ENCODE measurements around the gene RDH16. TPM values are rescaled to one million over a fixed set of nuclear protein-coding genes. Genes with fewer than 3 reads are reported as not detected.
"Not testable (repeated sequence)": the region's sequence is repeated elsewhere in the genome, so short reads cannot be mapped to it uniquely, and the experiment has no call there.

The RDH16 gene
- total RNA-seq, 2 donors from 2014 or later, result 0.16 TPM; not detected in 1

GRCh38 chr12:56978397-56979138 lies 21.2 kb upstream of the RDH16 start:
- H3K36me3 ChIP-seq, result no peaks in the 10 kb centered on the region

GRCh38 chr12:56977361-56977760 lies 20.0 kb upstream of the RDH16 start:
- H3K9me3 ChIP-seq; H3K36me3 ChIP-seq; DNase-seq (ENCODE audit: low spot score); H3K4me3 ChIP-seq; H3K27ac ChIP-seq; H3K27me3 ChIP-seq; H3K4me1 ChIP-seq: not testable (repeated sequence)

More at GRCh38 chr12:56978397-56979138, 21.2 kb upstream of the RDH16 start:
- Histone ChIP-seq H3K27ac (no peak overlapping the region), H3K9me3 (no peaks in the 10 kb centered on the region), H3K27me3 (no peaks in the 10 kb centered on the region), H3K4me3 (no peak overlapping the region), H3K4me1 (no peaks in the 10 kb centered on the region)
- DNase-seq (ENCODE audit: low spot score), result no peak
- TF ChIP-seq CTCF (IDR thresholded peaks at IDR 0.05), result no peak

DNA sequence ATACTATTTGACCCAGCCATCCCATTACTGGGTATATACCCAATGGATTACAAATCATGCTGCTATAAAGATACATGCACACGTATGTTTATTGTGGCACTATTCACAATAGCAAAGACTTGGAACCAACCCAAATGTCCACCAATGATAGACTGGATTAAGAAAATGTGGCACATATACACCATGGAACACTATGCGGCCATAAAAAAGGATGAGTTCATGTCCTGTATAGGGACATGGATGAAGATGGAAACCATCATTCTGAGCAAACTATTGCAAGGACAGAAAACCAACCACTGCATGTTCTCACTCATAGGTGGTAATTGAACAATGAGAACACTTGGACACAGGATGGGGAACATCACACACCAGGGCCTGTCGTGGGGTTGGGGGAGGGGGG lies 16.8 kb upstream of the RDH16 start:
- not testable (repeated sequence) for H3K4me1 ChIP-seq; H3K27me3 ChIP-seq; H3K27ac ChIP-seq; H3K36me3 ChIP-seq; H3K9me3 ChIP-seq; H3K4me3 ChIP-seq; DNase-seq (ENCODE audit: low spot score)

- peaks cover 0 to 10% of the 10 kb centered on the region in 2 donors for H3K9me3 ChIP-seq
- DNase-seq (ENCODE audit: low spot score); H3K27me3 ChIP-seq; H3K36me3 ChIP-seq; H3K4me3 ChIP-seq; H3K27ac ChIP-seq; H3K4me1 ChIP-seq: not testable (repeated sequence)
These were observed 11.5 kb upstream of the RDH16 start for GRCh38 chr12:56968910-56969309.

- H3K36me3 ChIP-seq; H3K27me3 ChIP-seq; H3K4me1 ChIP-seq; H3K4me3 ChIP-seq; H3K27ac ChIP-seq; DNase-seq (ENCODE audit: low spot score): not testable (repeated sequence)
- H3K9me3 ChIP-seq, result peaks cover 0 to 10% of the 10 kb centered on the region in 2 donors
These were observed 8.7 kb upstream of the RDH16 start for GRCh38 chr12:56965997-56966642.

DNA sequence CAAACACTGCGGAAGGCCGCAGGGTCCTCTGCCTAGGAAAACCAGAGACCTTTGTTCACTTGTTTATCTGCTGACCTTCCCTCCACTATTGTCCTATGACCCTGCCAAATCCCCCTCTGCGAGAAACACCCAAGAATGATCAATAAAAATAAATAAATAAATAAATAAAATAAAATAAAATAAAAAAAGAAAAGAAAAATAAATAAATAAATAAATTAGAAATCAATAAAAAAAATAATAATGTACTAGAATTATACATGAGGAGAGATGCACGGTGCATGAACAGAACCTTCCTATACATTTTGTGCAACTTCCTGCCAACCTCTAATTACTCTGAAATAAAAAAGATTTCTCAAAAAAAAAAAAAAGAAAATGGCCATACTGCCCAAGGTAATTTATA lies 7.7 kb upstream of the RDH16 start:
- not testable (repeated sequence) for DNase-seq (ENCODE audit: low spot score); H3K36me3 ChIP-seq

DNA sequence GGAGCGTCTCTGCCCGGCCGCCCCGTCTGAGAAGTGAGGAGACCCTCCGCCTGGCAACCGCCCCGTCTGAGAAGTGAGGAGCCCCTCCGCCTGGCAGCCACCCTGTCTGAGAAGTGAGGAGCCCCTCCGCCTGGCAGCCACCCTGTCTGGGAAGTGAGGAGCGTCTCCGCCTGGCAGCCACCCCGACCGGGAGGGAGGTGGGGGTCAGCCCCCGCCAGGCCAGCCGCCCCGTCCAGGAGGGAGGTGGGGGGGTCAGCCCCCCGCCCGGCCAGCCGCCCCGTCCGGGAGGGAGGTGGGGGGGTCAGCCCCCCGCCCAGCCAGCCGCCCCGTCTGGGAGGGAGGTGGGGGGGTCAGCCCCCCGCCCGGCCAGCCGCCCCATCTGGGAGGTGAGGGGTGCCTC lies 6.1 kb upstream of the RDH16 start:
- not testable (repeated sequence) for H3K4me1 ChIP-seq; H3K36me3 ChIP-seq; H3K4me3 ChIP-seq; H3K27me3 ChIP-seq; H3K27ac ChIP-seq; DNase-seq (ENCODE audit: low spot score)
- H3K9me3 ChIP-seq, result peaks cover 0 to 13% of the 10 kb centered on the region in 2 donors

More for the DNA sequence above, 7.7 kb upstream of the RDH16 start:
- peaks cover 0 to 10% of the 10 kb centered on the region in 2 donors for H3K9me3 ChIP-seq
- H3K27ac ChIP-seq, H3K4me3 ChIP-seq, H3K4me1 ChIP-seq, H3K27me3 ChIP-seq: not testable (repeated sequence)

DNA sequence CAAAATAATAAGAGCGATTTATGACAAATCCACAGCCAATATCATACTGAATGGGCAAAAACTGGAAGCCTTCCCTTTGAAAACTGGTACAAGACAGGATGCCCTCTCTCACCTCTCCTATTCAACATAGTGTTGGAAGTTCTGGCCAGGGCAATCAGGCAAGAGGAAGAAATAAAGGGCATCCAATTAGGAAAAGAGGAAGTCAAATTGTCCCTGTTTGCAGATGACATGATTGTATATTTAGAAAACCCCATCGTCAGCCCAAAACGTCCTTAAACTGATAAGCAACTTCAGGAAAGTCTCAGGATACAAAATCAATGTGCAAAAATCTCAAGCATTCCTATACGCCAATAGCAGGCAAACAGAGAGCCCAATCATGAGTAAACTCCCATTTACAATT lies 4.8 kb upstream of the RDH16 start:
- H3K36me3 ChIP-seq; H3K27ac ChIP-seq; H3K4me1 ChIP-seq; H3K4me3 ChIP-seq; DNase-seq (ENCODE audit: low spot score); H3K27me3 ChIP-seq: not testable (repeated sequence)
- H3K9me3 ChIP-seq, result peaks cover 0 to 19% of the 10 kb centered on the region in 2 donors

GRCh38 chr12:56958422-56958821 lies 1.0 kb upstream of the RDH16 start:
- DNase-seq (ENCODE audit: low spot score), result no peak

More at GRCh38 chr12:56958422-56958821, 1.0 kb upstream of the RDH16 start:
- TF ChIP-seq CTCF (IDR thresholded peaks at IDR 0.05), result no peak
- Histone ChIP-seq H3K36me3 (no peaks in the 10 kb centered on the region), H3K27me3 (no peaks in the 10 kb centered on the region), H3K9me3 (peaks cover 0 to 9% of the 10 kb centered on the region in 2 donors), H3K27ac (no peak overlapping the region), H3K4me3 (no peak overlapping the region), H3K4me1 (no peaks in the 10 kb centered on the region)

All from right atrium auricular region (tissue), 2 donors.